IPS-15b (cell line): Measurements from ENCODE around the gene ZAP70.
"Not testable (repeated sequence)": the region's sequence is repeated elsewhere in the genome, so short reads cannot be mapped to it uniquely, and the experiment has no call there.

ENCODE experiments used
- H3K27me3 ChIP-seq: one replicate; pipeline ENCODE4 v1.6.1; 2013; ENCODE audit warnings: low read length; ENCODE audit not compliant: control insufficient read depth, insufficient read depth
- H3K36me3 ChIP-seq: one replicate; pipeline ENCODE4 v1.6.1; 2013; ENCODE audit warnings: low read length; ENCODE audit not compliant: control insufficient read depth, insufficient read depth
- H3K4me1 ChIP-seq: one replicate; pipeline ENCODE4 v1.6.1; 2013; ENCODE audit warnings: mild to moderate bottlenecking, low read length; ENCODE audit not compliant: control insufficient read depth, insufficient read depth
- H3K4me3 ChIP-seq: one replicate; pipeline ENCODE4 v1.5.1; 2013; ENCODE audit warnings: low read depth, low read length
- H3K9ac ChIP-seq: one replicate; pipeline ENCODE4 v1.6.1; 2013; ENCODE audit warnings: low read depth, mild to moderate bottlenecking, low read length
- H3K9me3 ChIP-seq: one replicate; pipeline ENCODE4 v1.6.1; 2013; ENCODE audit warnings: mild to moderate bottlenecking, low read length; ENCODE audit not compliant: control insufficient read depth, insufficient read depth

The ZAP70 gene

GRCh38 chr2:97676620-97677019 is 36.8 kb upstream of the ZAP70 start:
- Histone ChIP-seq H3K27me3 (no peaks in the 10 kb centered on the region), H3K4me1 (peaks cover 6% of the 10 kb centered on the region), H3K36me3 (no peaks in the 10 kb centered on the region), H3K9me3 (no peaks in the 10 kb centered on the region), H3K4me3 (no peak overlapping the region), H3K9ac (no peak overlapping the region)

- Histone ChIP-seq H3K27me3 (no peaks in the 10 kb centered on the region), H3K9ac (no peak overlapping the region), H3K4me1 (peaks cover 6% of the 10 kb centered on the region), H3K4me3 (no peak overlapping the region), H3K9me3 (no peaks in the 10 kb centered on the region), H3K36me3 (no peaks in the 10 kb centered on the region)
Measured at GRCh38 chr2:97677480-97677879, 35.9 kb upstream of the ZAP70 start.

DNA sequence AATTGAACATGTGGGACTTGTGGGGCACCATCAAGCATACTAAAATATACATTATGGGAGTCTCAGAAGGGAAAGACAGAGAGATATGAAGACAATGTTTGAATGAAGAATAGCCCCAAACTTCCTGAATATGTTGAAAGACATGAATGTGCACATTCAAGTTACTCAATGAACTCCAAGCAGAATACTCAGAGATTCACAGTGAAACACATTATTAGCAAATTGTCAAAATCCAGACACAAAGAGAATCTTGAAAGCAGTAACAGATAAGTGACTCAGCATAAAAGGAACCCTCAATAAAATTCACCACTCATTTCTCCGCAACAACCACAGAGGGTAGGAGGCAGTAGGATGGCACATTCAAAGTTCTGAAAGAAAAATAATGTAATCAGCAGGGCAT is 35.1 kb upstream of the ZAP70 start:
- no peaks in the 10 kb centered on the region for H3K36me3 ChIP-seq
- H3K9me3 ChIP-seq, result no peaks in the 10 kb centered on the region
- H3K4me1 ChIP-seq, result peaks cover 6% of the 10 kb centered on the region
- H3K9ac ChIP-seq, result no peak overlapping the region
- H3K27me3 ChIP-seq, result no peaks in the 10 kb centered on the region
- H3K4me3 ChIP-seq, result no peak overlapping the region

- not testable (repeated sequence) for H3K9me3 ChIP-seq, H3K4me3 ChIP-seq, H3K4me1 ChIP-seq, H3K9ac ChIP-seq, H3K27me3 ChIP-seq, H3K36me3 ChIP-seq
Measured at GRCh38 chr2:97687235-97687634, 26.1 kb upstream of the ZAP70 start.

DNA sequence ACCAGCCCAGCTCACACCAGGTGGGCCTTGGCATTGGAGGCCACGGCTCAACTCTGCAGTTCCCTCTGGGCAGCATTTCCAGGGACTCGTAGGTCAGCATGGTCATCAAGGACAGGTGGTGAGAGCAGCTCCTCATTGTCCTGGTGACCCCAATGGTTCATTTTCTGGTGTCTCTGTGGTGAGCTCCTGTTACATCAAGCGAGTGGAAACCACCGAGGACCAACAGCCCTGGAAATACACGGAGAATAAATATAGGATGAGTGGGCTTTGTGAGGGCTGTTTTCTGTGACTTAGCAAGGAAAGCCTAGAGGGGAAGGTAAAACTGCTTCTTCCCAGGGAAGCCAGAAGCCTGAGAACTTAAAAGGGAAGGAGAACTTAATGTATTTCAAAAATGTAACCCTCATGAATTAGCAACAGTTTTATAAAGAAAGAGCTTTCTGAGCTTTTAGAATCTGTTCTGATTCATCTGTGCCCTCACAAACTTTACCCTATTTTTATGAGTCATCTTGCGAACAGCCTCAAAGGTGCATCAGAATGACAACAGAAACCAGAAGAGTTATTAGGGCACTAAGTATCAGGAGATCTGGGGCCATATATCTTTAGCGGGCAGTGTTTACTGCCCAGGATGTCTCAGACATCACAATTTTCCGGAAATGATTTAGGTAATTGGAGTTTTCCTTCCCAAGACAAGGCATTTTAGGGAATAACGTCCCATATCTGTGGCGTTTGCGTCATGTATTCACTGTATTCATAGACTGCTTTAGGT is 25.1 kb upstream of the ZAP70 start:
- Histone ChIP-seq H3K4me3 (no peak overlapping the region), H3K9ac (no peak overlapping the region), H3K9me3 (no peaks in the 10 kb centered on the region), H3K36me3 (no peaks in the 10 kb centered on the region), H3K27me3 (no peaks in the 10 kb centered on the region), H3K4me1 (peaks cover 6% of the 10 kb centered on the region)

DNA sequence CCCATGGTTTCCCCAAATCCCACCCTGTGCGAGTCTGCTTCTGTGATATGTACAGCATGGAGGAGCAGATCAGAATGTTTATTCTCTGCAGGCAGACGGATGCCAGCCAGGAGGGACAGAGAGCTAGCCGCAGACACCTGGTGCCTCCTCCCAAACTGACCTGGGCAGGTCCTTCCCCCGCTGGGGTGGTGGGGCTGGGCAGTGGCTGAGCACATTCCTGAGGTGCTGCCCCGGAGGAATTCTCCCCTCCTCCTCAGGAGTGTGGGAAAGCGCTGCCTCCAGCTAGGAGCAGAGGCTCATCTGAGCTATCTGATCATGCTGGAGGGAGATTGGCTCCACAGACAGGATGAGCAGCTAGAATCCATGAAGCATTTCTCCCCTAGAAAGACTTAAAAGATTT is 22.2 kb upstream of the ZAP70 start:
- H3K27me3 ChIP-seq, result no peaks in the 10 kb centered on the region
- no peak overlapping the region for H3K4me3 ChIP-seq
- no peaks in the 10 kb centered on the region for H3K9me3 ChIP-seq
- peaks cover 6% of the 10 kb centered on the region for H3K4me1 ChIP-seq
- no peaks in the 10 kb centered on the region for H3K36me3 ChIP-seq
- no peak overlapping the region for H3K9ac ChIP-seq

DNA sequence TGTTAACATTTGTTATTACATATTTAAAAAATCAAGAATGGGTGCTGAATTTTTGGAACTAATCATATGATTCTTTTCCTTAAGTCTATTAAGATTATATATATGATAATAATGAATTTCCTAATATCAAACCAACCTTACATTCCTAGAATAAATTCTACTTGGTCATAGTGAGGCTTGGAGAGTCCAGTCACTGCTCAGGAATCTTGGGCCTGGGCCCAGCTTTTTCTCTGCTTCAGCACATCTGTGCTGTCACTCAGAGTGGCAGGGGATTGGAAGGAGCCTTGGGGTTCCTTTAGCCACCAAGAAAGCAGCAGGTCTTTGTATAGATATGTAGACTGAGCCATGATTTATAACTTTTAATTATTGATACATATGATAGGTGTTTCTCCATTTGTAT is 19.9 kb upstream of the ZAP70 start:
- Histone ChIP-seq H3K4me3 (no peak overlapping the region), H3K9ac (no peak overlapping the region), H3K4me1 (peaks cover 6% of the 10 kb centered on the region), H3K9me3 (no peaks in the 10 kb centered on the region), H3K36me3 (no peaks in the 10 kb centered on the region), H3K27me3 (no peaks in the 10 kb centered on the region)

GRCh38 chr2:97695744-97696143 is 17.6 kb upstream of the ZAP70 start:
- Histone ChIP-seq H3K4me1 (peaks cover 6% of the 10 kb centered on the region), H3K36me3 (no peaks in the 10 kb centered on the region), H3K9me3 (no peaks in the 10 kb centered on the region), H3K27me3 (no peaks in the 10 kb centered on the region), H3K9ac (no peak overlapping the region), H3K4me3 (no peak overlapping the region)

DNA sequence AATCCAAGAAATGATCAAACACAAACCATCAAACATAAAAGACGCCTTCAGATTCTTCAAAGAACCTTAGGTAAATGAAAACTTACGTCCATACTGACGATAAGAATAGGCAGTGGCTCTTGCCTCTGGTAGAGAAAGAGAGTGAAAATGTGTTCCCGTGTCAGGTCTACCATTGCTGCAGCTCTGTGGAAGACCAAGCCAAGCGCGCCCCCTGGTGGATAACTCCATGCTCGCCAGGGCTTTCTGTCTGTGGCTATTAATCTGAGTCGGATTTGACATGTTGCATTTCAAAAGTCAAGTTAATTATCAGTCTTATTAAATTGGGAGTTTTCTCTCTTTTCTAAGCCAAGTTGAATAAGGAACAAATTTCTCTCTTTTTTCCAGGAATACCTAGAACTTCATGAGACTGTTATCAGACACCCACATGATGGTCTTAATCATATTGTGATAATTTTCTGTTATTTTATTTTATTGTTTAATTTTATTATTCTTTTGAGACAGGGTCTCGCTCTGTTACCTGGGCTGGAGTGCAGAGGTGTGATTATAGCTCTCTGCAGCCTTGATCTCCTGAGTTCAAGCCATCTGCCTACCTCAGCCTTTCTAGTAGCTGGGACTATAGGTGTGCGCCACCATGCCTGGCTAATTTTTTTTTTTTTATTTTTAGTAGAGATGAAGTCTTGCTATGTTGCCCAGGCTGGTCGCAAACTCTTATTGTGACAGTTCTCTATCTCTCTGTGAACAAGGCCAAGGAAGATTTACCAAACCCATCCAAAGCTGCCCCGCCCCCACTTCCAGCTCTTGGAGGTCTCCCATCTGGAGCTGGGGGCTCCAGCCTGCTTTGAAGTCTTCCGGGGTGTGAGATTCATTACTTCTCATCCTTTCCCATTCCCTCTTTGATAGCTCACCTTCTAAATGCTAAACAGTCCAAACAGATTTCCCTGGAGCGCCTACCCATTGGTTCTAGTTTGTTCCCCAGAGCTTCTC is 15.8 kb upstream of the ZAP70 start:
- Histone ChIP-seq H3K27me3 (no peaks in the 10 kb centered on the region), H3K4me1 (no peaks in the 10 kb centered on the region), H3K36me3 (no peaks in the 10 kb centered on the region), H3K9me3 (no peaks in the 10 kb centered on the region), H3K4me3 (no peak overlapping the region), H3K9ac (no peak overlapping the region)

GRCh38 chr2:97698530-97698929 is 14.8 kb upstream of the ZAP70 start:
- no peaks in the 10 kb centered on the region for H3K27me3 ChIP-seq
- H3K4me3 ChIP-seq, result no peak overlapping the region
- no peaks in the 10 kb centered on the region for H3K9me3 ChIP-seq
- H3K36me3 ChIP-seq, result no peaks in the 10 kb centered on the region
- H3K9ac ChIP-seq, result no peak overlapping the region
- no peaks in the 10 kb centered on the region for H3K4me1 ChIP-seq

- H3K27me3 ChIP-seq, result no peaks in the 10 kb centered on the region
- no peaks in the 10 kb centered on the region for H3K9me3 ChIP-seq
- H3K4me1 ChIP-seq, result no peaks in the 10 kb centered on the region
- no peak overlapping the region for H3K4me3 ChIP-seq
- no peak overlapping the region for H3K9ac ChIP-seq
- H3K36me3 ChIP-seq, result no peaks in the 10 kb centered on the region
Measured at GRCh38 chr2:97699765-97700444, 13.5 kb upstream of the ZAP70 start.
